Ishikawa (cell line): Measurements from ENCODE around the gene MGMT.

Experiments used
- CEBPB ChIP-seq: IDR thresholded peaks from 2 replicates; pipeline ENCODE4 v1.6.1; 2012
- EGR1 ChIP-seq: IDR thresholded peaks from 2 replicates; pipeline ENCODE4 v1.6.1; 2012
- EP300 ChIP-seq: IDR thresholded peaks from 2 replicates; pipeline ENCODE4 v1.6.1; 2012; ENCODE audit warnings: borderline replicate concordance
- RAD21 ChIP-seq: IDR thresholded peaks from 2 replicates; pipeline ENCODE4 v1.6.1; 2012; ENCODE audit warnings: low read depth
- TAF1 ChIP-seq: IDR thresholded peaks from 2 replicates; pipeline ENCODE4 v1.6.1; 2012; ENCODE audit warnings: low read depth, mild to moderate bottlenecking
- ZBTB7A ChIP-seq: IDR thresholded peaks from 2 replicates; pipeline ENCODE4 v1.6.1; 2012; ENCODE audit warnings: low read depth

- TF ChIP-seq EGR1 = no peak
- no peak for TF ChIP-seq CEBPB
- no peak for TF ChIP-seq ZBTB7A
- no peak for TF ChIP-seq TAF1
- no peak for TF ChIP-seq RAD21
- TF ChIP-seq EP300 = no peak
These were observed 258.4 kb downstream of the MGMT start for GRCh38 chr10:129725482-129725881.
